AG04450 (cell line): ENCODE results near the gene ZNF724. TPM values are rescaled to one million over a fixed set of nuclear protein-coding genes. Genes with fewer than 3 reads are reported as not detected.
"Not testable (repeated sequence)": the region's sequence is repeated elsewhere in the genome, so short reads cannot be mapped to it uniquely, and the experiment has no call there.

Experiments
- CTCF ChIA-PET: fragments of 300-600, 350-600 bp; formaldehyde crosslinking; extraction: SDS; loops from one replicate; lab custom pipeline; 2022; ENCODE audit warnings: antibody characterized with exemption, inconsistent platforms; lab: Charles Lee
- POLR2A ChIA-PET: fragments of 350-600 bp; formaldehyde crosslinking; extraction: SDS; loops from one replicate; lab custom pipeline; 2021; ENCODE audit warnings: antibody characterized with exemption, inconsistent platforms; lab: Yijun Ruan, JAX
- DNase-seq: peaks from one replicate; pipeline ENCODE4 v3.0.0-alpha.2; 2011; ENCODE audit warnings: low read depth, low spot score
- H3K27ac ChIP-seq: one replicate; pipeline ENCODE4 v1.5.1; 2012; ENCODE audit warnings: low read depth, low read length, control low read depth
- H3K27me3 ChIP-seq: one replicate; pipeline ENCODE4 v1.6.0; 2012; ENCODE audit warnings: low read length; ENCODE audit not compliant: control insufficient read depth, insufficient read depth
- H3K4me3 ChIP-seq: 2 replicates; pipeline ENCODE4 v1.5.1; 2011; ENCODE audit warnings: mild to moderate bottlenecking, low read depth, low read length, control low read depth
- H3K9me3 ChIP-seq: 2 replicates; pipeline ENCODE4 v1.5.1; 2012; ENCODE audit warnings: low read length; ENCODE audit not compliant: control insufficient read depth, insufficient read depth
- CTCF ChIP-seq: IDR thresholded peaks from 2 replicates; pipeline ENCODE4 v1.5.1; 2011; ENCODE audit warnings: low read depth, low read length, control low read depth, inconsistent platforms
- polyA minus RNA-seq: library from RNA; depleted of rRNA, polyadenylated mRNA; stranded (reverse); fragments of >200 nt; gene quantifications from 2 replicates; pipeline ENCODE4 v1.2.3, GENCODE V29; 2011; rRNA and poly(A)+ RNA removed
- polyA plus RNA-seq: library from polyadenylated mRNA; depleted of rRNA; stranded (reverse); fragments of >200 nt; gene quantifications from 2 replicates; pipeline ENCODE4 v1.2.3, GENCODE V29; 2011; rRNA removed

ZNF724 gene
- polyA plus RNA-seq (0.97 and 1.1 TPM in 2 replicates), polyA minus RNA-seq (3.1 and 4.5 TPM in 2 replicates)

- Histone ChIP-seq H3K4me3 (peak within 1 kb of the TSS; percentile 86), H3K27ac (peak within 1 kb of the TSS; percentile 78), H3K27me3 (no peaks in the 10 kb centered on the region), H3K9me3 (peaks cover 10% of the 10 kb centered on the region)
- DNase-seq = peak; percentile 94
- TF ChIP-seq CTCF = no peak
- ChIA-PET CTCF (no interaction called here), POLR2A (interaction anchor here (1.1 to 1.3 kb wide), 2 partner anchors 24 to 175 kb away, joined by 4 to 8 read pairs; no protein-coding TSS in a partner anchor)
Observed at GRCh38 chr19:23249911-23250649, at the start of gene ZNF724. Gene ZNF724 (minus strand): TSS chr19:23250394. CDS start chr19:23250242, 152 bp downstream.

- TF ChIP-seq CTCF = no peak
- Histone ChIP-seq H3K9me3 (peaks cover 14% of the 10 kb centered on the region), H3K27me3 (no peaks in the 10 kb centered on the region), H3K4me3 (no peak overlapping the region), H3K27ac (no peak overlapping the region)
- POLR2A ChIA-PET = no interaction called here
- CTCF ChIA-PET = no interaction called here
- no peak for DNase-seq
Observed at GRCh38 chr19:23294141-23294540, 43.9 kb upstream of the ZNF724 start.

- H3K4me3 ChIP-seq, H3K27me3 ChIP-seq, CTCF ChIA-PET, DNase-seq, H3K27ac ChIP-seq, POLR2A ChIA-PET: not testable (repeated sequence)
- H3K9me3 ChIP-seq = peaks cover 13% of the 10 kb centered on the region
Observed at GRCh38 chr19:23289966-23290365, 39.8 kb upstream of the ZNF724 start.

GRCh38 chr19:23287620-23288019, 37.4 kb upstream of the ZNF724 start:
- H3K27me3 ChIP-seq = no peaks in the 10 kb centered on the region
- H3K4me3 ChIP-seq = no peak overlapping the region
- TF ChIP-seq CTCF = no peak
- ChIA-PET CTCF (no interaction called here), POLR2A (no interaction called here)
- H3K27ac ChIP-seq = no peak overlapping the region
- peaks cover 13% of the 10 kb centered on the region for H3K9me3 ChIP-seq
- no peak for DNase-seq

- CTCF ChIA-PET = no interaction called here
- POLR2A ChIA-PET = no interaction called here
- Histone ChIP-seq H3K4me3 (no peak overlapping the region), H3K27me3 (no peaks in the 10 kb centered on the region), H3K27ac (no peak overlapping the region), H3K9me3 (peaks cover 13% of the 10 kb centered on the region)
- peak; percentile 37 for TF ChIP-seq CTCF
- DNase-seq = no peak
Observed at GRCh38 chr19:23286477-23286876, 36.3 kb upstream of the ZNF724 start.
